ENCODE results near the gene NMRK2.
"Not testable (repeated sequence)": the region's sequence is repeated elsewhere in the genome, so short reads cannot be mapped to it uniquely, and the experiment has no call there.

NMRK2 gene

DNA sequence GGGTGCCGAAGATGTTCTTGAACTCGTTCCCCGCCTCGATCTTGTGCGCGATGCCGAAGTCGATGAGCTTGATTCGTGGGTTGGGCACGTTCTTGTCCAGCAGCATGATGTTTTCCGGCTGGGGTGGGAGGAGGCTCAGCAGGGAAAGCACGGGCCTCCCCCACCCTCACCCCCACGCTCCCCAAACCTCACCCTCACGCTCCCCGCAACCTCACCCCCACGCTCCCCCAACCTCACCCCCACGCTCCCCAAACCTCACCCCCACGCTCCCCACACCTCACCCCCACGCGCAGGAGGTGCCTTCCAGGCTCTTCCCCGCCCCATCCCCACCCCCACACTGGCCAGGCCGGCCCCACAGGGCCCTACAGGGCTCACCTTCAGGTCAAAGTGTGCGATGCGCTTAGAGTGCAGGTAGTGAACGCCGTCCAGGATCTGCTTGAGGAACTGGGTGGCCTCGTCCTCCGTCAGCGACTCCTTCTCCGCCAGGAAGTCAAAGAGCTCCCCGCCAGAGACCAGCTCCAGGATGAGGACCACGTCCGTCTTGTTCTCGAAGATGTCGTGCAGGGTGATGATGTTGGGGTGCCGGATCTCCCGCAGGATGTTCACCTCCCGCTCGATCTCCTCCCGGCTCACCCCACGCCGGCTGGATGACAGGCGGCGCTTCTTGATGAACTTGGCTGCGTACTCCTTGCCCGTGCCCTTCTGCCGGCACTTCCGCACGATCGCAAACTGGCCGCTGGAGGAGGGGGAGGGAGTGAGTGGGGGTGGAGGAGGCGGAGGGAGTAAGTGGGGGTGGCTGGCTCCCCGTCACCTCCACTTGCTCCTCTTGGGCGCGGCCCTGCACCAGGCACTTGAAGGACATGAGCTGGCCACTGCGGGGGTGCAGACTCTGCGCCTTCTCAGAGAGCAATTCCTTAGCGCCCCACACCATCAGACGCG lies 31.7 kb downstream of the NMRK2 start:
- DNase-seq (ENCODE audit: low read depth), result no peak

DNA sequence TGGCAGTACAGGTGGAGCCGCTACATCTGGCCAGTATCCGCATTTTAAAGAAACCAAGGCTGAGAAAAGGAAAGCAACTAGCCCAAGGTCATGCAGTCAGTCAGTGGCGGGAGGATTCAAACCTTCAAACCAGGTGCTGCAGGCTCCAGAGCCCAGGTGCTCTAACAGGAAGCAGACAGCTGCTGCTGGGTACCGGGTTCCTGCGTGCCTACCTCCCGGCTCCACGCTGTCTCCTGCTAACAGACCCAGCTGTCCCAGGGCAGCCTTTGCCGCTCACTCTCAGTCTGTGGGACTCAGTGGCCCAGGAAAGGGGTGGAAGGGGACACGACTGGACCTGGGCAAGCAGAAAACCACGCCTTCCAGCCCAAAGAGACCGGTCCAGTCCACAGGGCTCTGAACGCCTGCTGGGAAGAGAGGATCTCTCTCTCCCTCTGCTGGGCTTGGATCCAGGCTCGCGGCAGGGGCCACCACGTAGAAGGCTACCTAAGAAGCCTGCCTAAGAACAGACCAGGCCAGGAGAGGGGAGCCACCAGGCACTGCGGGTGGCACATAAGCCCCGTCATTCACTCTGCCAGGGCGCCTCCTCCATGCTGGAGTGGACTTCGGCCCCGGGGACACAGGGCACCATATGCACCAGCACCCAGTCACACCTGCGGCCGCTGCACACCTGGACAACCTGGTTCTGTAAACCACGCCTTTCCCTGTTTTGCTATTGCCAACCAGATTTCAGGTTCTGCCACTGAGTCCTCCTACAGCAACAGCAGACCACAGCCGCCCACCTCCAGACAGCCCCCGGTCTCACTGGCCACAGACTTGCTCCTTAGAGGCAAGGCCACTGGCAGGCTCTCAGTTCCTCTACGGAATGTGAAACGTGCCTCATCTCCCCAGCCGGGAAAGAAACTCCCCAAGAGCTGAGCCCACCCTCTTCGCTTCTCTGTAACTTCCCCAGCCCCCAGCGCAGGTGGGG lies 33.5 kb downstream of the NMRK2 start:
- DNase-seq (ENCODE audit: low read depth), result no peak

DNA sequence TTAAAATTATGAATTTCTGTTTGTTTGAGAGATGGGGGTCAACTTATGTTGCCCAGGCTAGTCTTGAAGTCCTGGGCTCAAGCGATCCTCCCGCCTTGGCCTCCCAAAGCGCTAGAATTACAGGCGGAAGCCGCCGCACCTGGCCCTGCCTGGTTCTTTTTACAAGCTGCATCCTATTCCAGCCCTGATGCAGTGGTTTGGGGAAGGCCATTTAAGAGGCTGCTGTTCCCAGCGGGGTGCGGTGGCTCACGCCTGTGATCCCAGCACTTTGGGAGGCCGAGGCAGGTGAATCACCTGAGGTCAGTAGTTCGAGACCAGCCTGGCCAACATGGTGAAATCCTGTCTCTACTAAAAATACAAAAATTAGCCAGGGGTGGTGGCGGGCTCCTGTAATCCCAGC lies 35.1 kb downstream of the NMRK2 start:
- not testable (repeated sequence) for DNase-seq (ENCODE audit: low read depth)

DNA sequence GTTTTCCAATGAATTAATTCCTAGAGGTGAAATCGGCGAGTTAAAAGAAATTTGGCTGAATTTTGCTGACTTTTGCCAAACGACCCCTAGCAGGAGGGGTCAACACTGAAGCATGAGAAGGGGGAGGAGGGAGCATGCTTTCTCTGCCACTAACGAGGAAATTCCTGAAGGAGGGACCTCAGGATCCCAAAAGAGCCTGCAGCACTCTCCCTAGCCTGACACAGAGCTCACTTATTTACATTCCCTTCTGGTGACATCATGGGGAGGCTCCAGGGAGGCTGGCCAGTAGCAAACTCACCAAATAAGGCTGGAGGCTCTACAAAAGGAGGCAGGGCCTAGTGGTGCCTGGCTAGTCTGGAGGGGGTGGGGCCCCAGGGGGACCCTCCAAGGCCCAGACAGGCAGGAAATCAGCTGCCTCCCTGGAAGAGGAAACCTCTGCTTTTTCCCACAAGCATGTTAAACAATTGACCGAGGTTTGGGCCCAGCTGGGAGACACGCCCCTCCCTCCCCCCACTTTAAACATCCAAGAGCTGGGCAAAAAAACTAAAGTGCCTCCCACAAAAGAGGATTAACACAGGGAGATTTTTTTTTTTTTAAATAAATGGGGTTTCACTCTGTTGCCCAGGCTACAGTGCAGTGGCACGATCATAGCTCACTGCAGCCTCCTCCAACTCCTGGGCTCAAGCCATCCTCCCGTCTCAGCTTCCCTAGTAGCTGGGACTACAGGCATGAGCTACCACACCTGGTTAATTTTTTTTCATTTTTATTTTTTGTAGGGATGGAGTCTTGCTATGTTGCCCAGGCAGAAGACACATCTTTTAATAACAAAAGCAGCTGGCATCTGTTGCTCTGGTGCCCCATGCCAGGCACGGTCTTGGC lies 35.9 kb downstream of the NMRK2 start:
- DNase-seq (ENCODE audit: low read depth), result no peak

DNA sequence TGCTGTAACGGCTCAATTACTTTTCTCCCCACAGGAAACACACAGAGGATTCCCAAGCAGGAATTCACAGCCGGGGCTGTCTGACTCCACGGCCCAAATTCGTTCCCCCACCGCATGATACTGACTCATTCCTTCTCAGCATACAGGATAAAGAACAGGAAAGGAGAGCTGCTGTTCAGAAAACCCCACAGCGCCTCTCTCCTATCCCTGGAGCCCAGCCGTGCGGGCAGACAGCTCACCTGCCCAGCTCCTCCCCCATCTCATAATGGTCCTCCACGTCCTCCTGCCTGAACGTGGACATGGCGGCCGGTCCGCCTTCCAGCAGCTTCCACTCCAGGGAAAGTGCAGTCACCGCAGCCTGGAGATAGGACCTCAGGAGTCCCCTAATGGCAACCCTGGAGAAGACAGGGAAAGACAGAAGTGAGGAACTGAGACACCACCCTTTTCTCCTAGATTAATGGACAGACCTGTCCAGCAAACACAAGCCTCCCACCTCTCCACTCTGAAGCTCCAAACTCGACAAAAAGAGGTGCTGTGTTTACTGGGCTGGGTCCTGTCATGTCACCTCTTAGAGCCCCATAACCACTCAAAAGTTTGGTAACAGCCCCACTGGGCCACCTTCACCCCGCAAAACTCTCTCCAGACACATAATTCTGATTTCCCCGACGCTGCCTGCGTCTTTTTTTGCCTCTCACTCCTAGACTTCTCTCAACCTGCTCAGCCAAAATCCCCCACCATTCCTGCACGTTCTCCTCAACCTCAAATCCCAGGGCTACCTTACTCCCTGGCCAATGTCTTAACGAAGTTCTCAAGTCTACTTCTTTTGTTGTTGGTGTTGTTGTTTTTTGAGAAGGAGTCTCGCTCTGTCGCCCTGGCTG lies 36.8 kb downstream of the NMRK2 start:
- no peak for DNase-seq (ENCODE audit: low read depth)

DNA sequence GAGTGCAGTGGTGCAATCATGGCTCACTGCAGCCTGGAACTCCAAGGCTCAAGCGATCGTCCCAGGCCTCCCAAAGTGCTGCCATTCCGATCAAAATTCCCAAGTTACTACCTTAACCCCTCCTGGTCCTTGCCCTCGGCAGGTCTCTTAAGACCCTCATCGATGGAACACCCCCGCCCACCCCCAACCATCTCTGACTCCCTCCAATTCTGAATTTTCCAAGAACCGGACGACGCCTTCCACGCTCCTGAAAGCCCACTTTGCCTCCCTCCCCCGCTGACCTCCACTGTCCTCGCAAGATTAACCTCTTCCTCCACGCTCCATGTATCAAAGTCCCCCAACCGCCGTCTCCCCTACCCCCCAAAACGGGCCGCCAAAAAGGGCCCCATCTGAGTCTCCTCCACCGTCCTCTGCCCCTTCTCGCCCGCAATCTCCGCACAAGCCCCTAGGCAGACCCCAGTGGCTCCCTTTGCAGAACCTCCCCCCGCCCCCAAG lies 37.5 kb downstream of the NMRK2 start:
- no peak for DNase-seq (ENCODE audit: low read depth)

DNA sequence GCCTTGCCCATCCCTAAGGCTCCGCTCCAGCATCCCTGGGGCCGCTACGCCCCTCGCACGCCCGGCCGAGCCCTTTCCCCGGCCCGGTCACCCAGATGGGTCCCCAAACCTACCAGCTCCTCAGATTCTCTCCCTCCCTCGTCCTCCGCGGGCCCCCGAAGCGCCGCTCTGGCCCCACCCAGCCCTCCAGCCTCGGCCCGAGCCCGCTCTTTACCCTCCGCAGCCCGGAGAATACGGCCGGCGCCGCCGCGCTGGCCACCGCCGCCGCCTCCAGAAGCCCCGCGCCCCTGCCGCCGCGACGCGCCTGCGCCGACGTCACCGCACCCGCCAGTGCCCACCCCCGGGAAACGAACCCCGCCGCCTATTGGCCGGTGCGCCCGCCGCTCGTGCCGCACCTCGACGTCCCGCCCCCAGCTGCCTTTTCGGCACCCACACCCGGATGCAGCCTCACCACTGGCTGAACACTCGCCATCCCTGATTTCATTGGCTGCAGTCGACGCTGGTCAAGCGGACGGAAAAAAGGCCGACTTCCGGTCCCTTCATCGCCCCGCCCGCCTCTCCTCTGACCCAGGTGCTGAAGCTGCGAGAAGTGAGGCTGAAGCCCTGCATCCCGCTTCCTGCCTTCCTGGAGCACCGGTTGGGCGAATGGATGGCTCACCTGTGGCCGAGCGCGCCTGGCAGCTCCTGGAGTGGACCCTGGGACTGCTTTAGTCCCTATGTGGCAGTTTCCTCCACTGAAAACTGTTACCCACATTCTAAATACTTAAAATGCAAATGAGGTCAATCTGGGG lies 38.1 kb downstream of the NMRK2 start, which contains the start of gene DAPK3:
DAPK3 (minus strand) TSS at position 292 of the 791 bp plus-strand sequence. CDS start 1,364 bp downstream, outside the sequence.
- peak; percentile 89 for DNase-seq (ENCODE audit: low read depth)

DNA sequence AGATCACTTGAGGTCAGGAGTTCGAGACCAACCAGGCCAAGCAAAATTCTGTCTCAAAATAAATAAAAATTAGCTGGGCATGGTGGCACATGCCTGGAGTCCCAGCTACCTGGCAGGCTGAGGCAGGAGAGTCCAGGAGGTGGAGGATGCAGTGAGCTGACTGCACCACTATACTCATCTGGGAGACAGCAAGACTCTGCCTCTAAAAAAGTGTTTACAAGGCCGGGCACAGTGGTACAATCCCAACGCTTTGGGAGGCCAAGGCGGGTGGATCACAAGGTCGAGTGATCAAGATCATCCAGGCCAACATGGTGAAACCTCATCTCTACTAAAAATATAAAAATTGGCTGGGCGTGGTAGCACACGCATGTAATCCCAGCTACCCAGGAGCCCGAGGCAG lies 42.3 kb downstream of the NMRK2 start:
- DNase-seq (ENCODE audit: low read depth), result no peak

DNA sequence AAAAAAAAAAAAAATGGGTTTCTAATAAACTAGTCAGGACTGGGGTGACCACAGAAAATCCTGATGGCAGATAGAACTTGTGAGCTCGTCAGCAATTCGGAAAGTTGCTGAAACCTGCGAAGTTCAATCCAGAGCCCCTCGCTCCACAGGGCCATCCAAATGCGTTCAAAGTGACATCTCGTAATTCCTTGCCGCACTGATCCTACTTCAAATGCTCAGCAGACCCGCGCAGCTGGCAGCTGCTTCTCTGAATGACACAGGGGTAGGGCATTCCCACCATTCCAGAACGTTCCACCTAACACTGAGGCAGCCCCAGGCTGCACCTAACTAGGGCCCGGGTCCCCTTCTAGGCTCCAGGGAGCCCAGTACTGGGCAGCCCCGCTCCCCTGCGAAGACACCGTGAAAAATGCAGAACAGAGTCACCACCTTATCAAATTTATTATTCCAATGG lies 42.8 kb downstream of the NMRK2 start:
- no peak for DNase-seq (ENCODE audit: low read depth)

DNA sequence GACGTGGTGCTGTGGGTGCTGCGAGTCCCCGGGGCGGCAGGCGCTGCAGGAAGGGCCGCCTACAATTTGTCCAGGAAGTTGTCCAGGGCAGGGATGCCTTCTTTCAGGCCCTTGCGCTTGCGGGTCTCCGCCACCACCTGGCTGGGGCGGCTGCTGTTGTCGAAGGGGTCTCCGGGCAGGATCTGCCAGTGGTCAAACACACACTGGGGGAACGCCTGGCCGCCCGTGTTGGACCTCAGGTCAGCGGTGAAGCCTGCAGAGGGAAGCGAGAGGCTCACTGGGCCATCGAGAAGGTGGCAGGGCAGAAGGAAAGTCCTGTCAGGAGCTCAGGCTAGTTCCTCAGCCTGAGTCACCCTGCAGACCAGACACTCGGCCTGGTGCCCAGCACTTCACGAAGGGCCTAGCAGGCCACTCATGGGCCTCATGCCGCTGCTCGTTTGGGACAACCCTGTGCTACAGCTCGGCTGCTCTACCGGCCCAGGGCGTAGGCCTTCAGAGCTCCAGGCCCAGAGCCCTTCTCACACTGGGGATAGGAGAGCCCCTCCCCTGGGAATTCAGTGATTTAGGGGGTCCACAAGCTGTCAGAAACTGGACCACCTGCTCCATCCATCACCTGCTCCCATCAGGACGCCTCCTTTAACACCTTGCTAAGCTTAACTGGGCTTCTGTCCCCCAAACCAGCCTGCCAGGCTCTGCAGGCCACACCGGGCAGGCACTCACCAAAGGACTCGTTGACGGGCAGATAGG lies 43.8 kb downstream of the NMRK2 start:
- DNase-seq (ENCODE audit: low read depth), result no peak

DNA sequence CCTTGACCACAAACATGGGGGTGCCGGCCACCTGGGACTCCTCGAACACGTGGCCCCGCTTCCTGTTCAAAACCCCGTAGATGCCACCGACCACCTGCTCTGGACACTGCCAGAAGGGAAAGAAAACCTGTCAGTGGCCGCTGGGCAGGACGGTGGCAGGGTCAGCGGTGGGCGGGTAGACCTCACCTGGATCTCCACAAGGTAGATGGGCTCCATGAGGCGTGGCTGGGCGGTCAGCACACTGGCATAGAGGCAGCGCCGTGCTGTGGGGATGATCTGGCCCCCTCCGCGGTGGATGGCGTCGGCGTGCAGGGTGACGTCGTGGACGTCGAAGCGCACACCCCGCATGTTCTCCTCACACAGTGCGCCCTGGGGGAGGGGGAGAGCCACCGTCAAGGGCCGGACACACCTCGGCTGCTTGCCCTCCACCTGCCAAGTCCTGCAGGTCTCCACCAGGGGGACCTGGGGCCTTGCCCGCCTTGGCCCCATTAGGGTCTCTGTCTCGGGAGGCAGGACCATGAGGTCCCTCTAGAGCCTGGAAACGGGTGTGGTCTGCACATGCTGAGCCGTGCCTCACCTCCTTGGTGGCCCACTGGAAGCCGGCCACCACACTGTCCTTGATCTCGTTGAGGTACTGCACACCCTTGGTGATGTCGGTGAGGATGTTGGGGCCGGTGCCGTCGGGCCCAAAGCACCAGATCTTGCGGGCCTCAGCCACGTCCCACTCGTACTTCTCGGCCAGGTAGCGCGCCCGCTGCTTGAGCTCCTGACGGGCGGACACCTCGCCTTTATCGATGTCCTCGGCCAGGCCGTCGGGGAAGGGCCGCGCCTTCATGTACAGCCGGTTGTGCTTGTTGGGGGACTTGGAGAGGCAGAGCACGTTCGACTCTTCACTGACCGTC lies 44.6 kb downstream of the NMRK2 start:
- no peak for DNase-seq (ENCODE audit: low read depth)

DNA sequence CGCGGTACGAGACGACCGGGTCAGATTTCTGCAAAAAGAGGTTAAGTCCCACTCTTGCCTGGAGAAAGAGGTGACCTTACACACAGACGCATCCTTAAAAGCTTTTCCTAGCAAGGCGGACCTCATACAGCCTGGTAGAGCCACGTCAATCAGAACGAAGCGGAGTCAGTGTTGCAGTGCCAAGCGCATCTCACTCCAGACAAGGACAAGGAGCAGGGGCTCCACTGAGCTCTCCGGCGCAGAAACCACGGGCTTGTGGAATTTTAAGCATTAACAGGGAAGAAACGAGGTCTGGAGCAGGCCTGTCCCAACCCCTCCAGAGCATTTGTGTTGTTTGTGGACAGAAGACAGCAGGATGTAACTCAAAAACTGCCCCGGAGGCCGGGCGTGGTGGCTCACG lies 45.3 kb downstream of the NMRK2 start:
- DNase-seq (ENCODE audit: low read depth), result no peak

DNA sequence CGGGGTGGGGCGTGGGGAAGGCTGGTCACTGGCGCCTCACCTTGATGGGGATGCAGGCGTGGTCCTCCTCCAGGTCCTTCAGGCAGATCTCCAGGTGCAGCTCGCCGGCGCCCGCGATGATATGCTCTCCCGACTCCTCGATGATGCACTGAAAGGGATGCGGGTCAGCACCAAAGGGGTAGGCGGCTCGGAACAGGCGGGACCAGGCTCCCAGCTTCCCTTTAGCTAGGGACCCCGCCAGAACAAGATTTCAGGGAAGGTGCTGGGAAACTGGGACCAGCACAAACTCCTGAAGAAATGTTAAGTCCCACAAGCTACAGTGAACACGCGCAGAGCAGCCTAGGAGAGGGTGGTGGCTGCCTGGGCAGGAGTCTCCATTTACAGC lies 46.4 kb downstream of the NMRK2 start:
- DNase-seq (ENCODE audit: low read depth), result no peak

DNA sequence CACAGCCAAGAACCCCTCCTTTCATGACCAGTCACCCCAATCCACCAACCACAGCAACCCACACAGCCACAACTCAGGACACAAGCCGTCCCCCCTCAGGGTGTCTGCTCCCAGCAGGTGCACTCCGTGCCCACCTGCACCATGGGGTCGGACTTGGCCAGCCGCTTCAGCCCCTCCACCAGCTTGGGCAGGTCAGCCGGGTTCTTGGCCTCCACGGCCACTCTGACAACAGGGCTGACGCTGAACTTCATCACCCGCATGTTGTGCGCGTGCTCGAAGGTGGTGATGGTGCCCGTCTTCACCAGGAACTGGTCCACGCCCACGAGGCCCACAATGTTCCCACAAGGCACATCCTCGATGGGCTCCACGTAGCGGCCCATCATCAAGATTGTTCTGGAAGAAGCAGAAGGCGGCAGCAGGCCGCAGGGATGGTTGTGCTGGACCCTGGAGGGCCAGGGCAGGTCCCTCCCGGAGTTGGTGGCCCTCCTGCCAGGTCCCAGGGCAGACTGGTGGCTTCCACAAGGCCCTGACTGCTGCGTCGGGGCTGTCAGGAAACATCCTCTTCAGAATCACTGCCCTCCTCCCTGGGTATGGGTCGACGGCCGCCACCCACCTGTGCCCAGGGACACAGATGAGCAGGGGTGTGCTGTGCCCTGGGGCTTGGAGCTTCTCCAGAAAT lies 46.9 kb downstream of the NMRK2 start:
- no peak for DNase-seq (ENCODE audit: low read depth)

DNA sequence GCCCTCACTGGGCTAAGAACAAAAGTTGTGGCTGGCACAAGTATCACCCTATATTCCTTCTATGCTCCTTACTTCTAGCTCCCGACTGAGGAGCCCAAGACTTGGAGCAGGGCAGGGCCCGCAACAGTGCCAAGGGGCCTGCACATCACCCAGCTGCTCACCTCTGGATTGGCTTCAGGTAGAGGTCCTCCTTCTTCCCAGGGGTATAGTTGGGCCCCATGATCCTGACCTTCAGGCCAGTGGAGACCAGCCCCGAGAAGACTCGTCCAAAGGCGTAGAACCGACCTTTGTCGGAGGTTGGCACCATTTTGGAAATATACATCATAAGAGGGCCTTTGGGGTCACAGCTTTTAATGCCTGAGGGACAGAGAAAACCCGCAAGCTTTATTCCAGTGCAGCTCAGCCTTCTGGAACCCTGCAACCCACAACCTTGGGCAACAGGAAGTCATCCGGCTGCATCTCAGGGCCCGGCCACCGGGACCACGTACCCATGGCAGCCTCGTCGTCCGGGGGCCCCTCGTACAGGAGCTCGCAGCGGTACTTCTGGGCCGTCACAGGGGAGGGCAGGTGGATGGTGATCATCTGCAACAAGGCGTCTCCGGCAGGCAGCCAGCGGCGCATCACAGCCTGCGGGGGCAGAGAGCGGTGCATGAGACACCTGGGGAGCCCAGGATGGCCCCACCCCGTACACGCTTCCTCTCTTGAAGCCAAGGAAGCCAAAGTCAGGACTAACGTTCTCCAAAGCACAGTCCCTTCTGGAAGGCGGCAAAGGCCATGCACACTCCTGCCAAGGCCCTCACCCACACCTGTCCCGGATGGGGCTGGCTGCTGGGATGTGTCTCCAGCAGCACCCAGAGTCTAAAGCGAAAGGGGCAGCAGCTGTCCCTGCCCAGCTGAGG lies 47.7 kb downstream of the NMRK2 start:
- DNase-seq (ENCODE audit: low read depth), result no peak

DNA sequence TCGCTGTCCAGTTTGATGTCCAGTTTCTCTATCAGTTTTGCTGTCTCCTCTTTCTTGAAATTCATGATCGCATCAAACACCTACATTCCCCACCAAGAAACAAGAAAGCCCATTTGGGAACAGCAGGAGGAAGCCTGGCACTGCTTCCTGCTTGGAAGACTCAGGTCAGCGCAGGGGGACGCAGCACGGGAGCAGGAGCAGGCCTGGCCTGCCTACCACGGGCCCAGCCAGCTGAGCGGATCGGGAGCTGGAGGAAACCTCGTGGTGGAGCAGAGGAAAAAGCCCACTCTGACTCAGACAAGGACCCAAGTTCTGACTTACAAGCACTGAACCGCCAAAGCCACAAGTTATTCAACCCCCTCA lies 48.5 kb downstream of the NMRK2 start:
- no peak for DNase-seq (ENCODE audit: low read depth)
